HL-60/S4 treated with phorbol 12-myristate 13-acetate at 8.2 ng/mL for 4 days and 3 days (cell line): ENCODE measurements around the gene EME2.

ENCODE experiments used
- in situ Hi-C: fragments of 300-500 bp; cut with MboI; formaldehyde crosslinking; loops from 2 replicates; pipeline ENCODE4 v1.15.0; 2022; ENCODE audit warnings: low sequenced_read_pairs

EME2 gene

DNA sequence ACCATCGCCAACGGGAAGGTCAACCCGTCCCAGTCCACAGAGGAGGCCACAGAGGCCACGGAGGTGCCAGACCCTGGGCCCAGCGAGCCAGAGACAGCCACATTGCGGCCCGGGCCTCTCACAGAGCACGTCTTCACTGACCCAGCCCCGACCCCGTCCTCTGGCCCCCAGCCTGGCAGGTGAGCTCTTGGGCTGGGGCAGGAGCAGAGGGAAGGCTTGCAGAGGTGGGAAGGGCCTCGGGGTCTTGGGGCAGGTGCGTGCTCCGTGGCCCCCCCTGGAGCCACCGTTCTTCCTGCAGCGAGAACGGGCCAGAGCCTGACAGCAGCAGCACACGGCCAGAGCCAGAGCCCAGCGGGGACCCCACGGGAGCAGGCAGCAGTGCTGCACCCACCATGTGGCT lies 6.4 kb upstream of the EME2 start:
- in situ Hi-C loops: no loop called here

DNA sequence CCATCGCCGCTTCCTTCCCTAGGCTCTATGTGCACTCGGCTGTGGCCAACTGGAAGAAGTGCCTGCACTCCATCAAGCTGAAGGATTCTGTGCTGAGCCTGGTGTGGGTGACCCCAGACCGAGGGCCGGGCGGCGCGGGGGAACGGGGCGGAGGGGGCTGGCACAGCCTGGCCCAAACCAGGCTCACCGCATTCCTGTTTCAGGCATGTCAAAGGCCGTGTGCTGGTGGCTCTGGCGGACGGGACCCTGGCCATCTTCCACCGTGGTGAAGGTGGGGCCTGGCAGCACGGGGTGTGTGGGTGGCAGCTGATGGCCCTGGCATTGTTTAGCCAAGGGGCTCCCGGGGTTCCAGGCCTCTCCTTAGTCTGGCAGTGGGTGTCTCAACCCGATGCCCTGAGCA lies 5.9 kb upstream of the EME2 start:
- in situ Hi-C loops: no loop called here

- in situ Hi-C loops: no loop called here
Measured at GRCh38 chr16:1767116-1767994, 5.3 kb upstream of the EME2 start.

DNA sequence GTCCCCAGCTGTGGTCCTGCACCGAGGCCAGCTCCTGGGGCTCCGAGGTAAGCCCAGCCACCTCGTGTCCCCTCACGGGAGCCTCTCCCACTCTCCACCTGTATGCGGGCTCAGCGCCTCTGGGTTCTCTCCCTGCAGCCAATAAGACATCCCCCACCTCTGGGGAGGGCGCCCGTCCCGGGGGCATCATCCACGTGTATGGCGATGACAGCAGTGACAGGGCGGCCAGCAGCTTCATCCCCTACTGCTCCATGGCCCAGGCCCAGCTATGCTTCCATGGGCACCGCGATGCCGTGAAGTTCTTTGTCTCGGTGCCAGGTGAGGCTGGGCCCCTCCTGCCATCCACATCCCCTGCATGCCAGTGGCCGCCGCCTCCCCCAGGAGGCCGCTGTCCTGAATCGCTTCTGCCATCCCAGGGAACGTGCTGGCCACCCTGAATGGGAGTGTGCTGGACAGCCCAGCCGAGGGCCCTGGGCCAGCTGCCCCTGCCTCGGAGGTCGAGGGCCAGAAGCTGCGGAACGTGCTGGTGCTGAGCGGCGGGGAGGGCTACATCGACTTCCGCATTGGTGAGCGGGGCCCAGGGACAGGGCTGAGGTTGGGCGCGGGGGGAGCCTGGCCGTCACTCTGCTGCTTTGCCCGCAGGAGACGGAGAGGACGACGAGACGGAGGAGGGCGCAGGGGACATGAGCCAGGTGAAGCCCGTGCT lies 4.4 kb upstream of the EME2 start:
- in situ Hi-C loops: no loop called here

DNA sequence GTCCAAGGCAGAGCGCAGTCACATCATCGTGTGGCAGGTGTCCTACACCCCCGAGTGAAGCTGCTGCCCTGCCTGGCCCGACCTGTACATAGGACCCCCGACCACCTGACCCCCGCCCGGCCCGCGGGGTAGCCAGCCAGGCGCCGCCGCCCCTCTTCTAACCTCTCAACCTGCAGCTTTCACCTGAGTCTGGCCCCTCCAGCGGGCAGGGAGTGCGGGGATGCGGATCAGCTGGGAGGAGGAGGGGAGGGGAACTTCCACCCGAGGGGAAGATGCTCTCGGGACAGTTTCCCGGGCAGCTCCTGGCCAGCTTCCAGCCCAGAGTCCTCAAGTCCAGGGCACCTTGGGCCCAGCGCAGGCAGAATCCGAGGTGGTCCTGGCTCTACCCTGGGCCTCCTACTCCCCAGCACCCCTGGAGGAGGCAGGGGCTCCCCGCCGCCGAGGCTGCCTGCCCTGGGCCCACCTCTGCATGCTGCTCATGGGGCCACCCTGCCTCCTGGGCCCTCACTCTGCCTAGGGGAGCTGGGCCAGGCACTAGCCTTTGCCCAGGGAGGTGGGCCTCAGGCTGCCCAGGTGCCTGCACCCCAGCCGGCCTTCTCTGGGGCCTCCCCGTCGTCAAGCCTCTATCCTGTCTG lies 3.7 kb upstream of the EME2 start:
- in situ Hi-C loops: no loop called here

GRCh38 chr16:1769402-1770300 lies 3.0 kb upstream of the EME2 start:
- in situ Hi-C loops: no loop called here

GRCh38 chr16:1770328-1771187 lies 2.1 kb upstream of the EME2 start:
- in situ Hi-C loops: no loop called here

DNA sequence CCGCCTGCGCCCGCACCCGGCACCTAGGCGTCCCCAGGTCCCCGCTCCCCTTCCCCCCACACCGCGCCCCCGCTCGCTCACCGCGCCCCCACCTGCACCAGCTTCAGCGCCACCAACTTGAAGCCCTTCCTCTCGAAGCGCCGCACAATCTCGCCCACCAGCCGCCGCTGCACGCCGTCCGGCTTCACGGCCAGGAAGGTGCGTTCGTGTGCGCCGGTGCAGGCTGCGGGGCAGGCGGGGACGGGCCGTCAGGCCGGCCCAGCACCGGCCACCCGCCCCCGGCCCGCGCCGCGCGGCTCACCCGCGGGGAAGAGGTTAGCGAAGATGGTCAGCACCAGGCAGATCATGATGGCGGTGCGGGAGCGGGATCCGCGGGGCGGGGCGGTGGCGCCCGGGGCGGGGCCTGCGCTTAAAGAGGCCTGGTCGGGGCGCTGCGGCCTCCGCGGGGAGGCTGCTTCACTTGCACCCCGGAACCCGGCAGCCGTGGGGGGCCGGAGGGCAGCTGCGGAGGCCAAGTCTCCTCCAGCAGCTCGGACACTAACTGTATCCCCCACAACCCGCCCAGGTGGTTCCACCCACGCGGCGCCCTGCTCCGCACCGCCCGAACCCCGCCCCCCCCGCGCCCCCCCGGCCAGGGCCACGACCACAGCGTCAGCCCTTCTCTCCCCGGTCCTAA lies 1.3 kb upstream of the EME2 start, which contains the start of gene NME3:
TSS of gene NME3 (minus strand) at position 356 of the 676 bp plus-strand sequence. CDS start at position 347, 9 bp downstream.
- in situ Hi-C loops: no loop called here

GRCh38 chr16:1771864-1772361 lies 697 bp upstream of the EME2 start:
- in situ Hi-C loops: no loop called here

DNA sequence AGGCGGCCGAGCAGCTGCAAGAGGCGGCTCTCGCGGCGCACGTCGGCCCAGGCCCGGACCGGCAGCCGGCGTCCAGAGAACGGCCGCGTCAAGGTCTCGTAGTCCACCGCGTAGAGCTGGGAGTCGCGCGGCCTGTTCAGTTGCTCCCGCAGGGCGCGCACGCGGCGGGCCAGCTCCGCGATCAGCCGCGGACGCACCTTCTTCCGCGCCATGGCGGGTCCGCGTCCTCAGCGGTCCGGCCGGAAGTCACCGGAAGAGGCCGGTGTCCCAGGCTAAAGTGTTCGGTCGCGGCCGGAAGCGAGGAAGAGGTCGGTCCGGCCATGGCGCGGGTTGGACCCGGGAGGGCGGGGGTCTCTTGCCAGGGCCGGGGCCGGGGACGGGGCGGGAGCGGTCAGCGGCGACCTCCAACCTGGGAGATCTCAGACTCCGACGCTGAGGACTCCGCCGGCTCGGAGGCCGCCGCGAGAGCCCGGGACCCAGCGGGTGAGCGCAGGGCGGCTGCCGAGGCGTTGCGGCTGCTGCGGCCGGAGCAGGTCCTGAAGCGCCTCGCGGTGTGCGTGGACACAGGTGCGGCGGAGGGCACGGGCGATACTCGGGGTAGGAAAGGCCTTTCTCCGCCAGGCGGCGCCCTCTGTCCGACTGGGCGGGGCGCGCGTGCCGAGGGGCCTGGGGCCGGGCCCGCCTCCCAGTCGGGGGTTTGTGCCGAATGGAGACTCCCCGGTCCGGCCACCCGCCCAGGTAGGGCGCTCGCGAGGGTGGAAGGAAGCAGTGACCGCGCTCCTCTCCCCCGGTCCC lies 495 bp downstream of the EME2 start, which contains the start of gene MRPS34:
TSS of gene MRPS34 (minus strand) at position 227 of the 795 bp plus-strand sequence. CDS start at position 212, 15 bp downstream.
- in situ Hi-C loops: no loop called here

- in situ Hi-C loops: no loop called here
Measured at GRCh38 chr16:1773703-1774447, 1.3 kb downstream of the EME2 start.

DNA sequence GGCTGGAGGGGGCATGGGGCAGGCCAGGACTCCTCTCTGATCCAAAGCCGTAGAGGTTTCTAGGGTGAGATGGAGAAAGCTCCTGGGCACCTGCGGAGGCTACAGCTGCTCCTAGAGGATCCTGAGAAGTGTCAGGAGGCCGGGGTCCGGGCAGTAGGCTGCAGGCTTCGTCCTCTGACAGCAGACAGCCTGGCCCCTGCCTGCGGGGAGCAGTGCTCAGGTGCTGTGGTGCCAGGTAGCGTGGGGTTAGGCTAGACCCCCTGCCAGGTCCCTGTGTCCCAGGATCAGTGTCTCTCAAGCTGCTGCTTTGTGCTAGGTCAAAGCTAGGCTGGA lies 1.8 kb downstream of the EME2 start:
- in situ Hi-C loops: no loop called here

DNA sequence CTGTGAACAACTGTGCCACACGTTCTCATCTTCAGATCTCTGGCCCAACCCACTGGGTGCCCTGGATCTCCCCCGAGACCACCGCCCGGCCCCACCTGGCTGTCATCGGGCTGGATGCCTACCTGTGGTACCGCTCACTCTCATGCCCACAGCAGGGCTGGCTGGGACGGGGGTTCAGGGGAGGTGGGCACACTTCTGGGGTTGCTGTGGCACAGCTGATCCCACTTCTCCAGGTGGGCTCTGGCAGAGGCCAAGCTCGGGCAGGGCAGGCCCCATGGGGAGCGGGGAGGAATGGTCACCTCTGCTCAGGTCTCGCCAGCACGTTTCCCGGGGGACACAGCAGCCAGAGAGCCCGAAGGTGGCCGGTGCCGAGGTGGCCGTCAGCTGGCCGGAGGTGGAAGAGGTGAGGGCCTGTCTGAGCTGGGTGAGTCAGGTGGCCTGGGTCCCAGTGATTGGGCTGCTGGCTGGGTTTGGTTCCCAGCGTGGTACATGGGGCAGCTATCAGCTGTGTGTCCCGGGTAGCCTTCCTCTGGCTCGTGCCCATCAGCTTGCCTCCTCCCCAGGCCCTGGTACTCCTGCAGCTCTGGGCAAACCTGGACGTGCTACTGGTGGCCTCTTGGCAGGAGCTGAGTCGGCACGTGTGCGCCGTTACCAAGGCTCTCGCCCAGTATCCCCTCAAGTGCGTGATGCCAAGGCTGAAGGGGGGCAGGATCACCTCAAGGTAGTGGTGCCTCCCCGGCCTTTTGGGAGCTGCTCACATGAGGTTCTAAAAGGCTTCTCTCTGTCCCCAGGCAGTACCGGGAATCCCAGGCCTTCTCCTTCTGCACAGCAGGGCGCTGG lies 2.6 kb downstream of the EME2 start:
- in situ Hi-C loops: no loop called here

DNA sequence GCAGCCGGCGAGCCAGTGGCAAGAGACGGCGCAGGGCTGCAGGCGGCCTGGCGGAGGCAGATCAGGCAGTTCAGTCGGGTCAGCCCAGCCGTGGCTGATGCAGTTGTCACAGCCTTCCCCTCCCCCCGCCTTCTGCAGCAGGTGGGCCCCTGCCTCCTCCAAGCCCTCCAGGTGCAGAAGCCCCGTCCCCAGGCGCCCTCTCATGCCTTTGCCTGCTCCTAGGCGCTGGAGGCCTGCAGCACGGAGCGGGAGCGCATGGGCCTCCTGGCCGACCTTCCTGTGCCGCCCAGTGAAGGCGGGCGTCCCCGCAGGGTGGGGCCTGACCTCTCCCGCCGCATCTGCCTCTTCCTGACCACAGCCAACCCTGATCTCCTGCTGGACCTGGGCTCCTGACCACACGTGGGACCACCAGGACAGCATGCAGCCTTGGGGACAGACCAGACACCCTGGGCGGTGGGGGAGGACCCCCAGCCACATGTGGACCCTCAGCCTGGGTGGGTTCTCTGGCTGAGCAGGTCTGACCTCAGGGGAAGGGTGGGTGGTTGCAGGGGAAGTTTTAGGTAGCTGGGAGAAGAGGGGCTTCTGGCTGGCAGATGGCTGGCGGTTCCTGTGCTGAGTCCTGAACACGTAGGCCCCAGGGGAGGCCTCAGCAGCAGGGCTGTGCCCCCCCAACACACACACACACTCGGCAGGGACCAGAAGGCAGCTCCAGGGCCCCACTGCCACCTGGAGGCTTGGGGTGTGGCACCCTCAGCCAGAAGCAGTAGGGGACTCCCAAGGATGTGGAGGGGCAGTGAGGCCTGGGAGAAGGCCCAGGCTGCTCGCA lies 3.4 kb downstream of the EME2 start:
- in situ Hi-C loops: no loop called here

- in situ Hi-C loops: no loop called here
Measured at GRCh38 chr16:1776672-1776955, 4.0 kb downstream of the EME2 start.

DNA sequence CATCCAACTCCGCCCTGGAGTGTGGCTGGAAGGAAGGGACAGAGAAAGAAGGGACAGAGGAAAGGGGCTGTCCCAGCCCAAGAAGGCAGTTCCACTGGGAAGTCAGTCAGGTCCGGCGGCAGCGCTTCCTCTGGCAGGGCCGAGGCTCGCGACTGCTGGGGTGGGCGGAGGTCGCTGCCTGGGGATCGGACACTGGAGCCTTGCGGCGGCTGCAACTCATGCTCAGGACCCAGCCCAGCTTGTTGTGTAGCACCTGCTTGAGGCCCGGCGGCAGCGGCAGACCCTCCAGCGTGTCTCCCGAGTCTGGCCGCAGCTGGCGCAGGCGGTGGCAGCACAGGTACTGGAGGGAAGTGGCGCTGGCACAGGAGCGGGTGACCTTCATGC lies 4.4 kb downstream of the EME2 start:
- in situ Hi-C loops: no loop called here
